HG02571 (cell line): ENCODE measurements around the gene SPRYD7.
"Not testable (repeated sequence)": the region's sequence is repeated elsewhere in the genome, so short reads cannot be mapped to it uniquely, and the experiment has no call there.

Experiments used
- ATAC-seq: cut with Tn5 transposase; IDR thresholded peaks from one replicate; pipeline ENCODE4 v1.9.1; 2021; ENCODE audit warnings: mild to moderate bottlenecking, moderate library complexity; ENCODE audit not compliant: unreplicated experiment

SPRYD7 gene

GRCh38 chr13:49933511-49933910, 2.6 kb downstream of the SPRYD7 start:
- ATAC-seq, result no peak

GRCh38 chr13:49932868-49933267, 3.3 kb downstream of the SPRYD7 start:
- ATAC-seq, result no peak

- ATAC-seq, result no peak
Measured at GRCh38 chr13:49932066-49932465, 4.1 kb downstream of the SPRYD7 start.

DNA sequence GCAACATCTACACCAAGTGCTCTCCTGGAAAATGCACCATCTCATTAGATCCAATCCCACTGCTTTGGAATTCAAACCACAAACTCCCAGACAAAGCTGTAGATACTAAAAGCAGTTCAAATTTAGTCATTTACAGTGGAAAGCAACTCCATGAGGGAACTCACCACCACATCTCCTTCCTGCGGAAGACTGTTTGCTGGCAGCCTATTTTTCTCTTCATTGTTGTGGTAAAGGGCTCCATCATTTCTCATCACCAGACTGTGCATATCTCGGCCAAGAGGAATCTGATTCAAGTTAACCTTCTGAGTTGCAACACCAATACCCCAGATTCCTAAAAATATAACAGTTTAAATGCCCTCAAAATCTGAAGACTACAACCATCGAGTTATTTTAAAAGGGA, 8.4 kb downstream of the SPRYD7 start:
- no peak for ATAC-seq

DNA sequence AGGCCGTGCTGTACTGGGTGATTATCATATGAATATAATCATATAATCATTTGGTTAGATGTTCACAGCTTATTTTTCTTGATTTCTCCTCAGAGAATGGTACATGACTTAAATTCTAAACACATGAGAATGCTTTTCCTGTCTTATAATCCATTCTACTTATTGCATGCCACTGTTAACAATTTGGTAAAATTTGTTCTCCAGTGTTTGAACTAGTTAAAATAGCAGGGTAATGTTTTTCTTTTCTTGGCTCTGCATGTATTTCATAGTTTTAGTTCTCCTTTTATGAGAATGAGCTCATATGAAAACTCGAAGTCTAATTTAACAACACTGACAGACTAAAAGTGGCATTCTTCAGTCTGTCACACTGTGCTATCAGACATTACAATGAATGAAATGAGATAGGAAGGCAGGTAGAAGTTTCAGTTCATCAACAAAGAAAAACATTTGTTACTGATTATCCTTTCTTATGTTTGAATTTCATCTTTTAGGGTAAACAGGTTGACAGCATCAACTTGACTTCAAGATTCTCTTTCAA, 10.2 kb downstream of the SPRYD7 start:
- ATAC-seq, result no peak

- ATAC-seq, result no peak
Measured at GRCh38 chr13:49922301-49922700, 13.8 kb downstream of the SPRYD7 start.

- not testable (repeated sequence) for ATAC-seq
Measured at GRCh38 chr13:49920969-49921368, 15.2 kb downstream of the SPRYD7 start.

DNA sequence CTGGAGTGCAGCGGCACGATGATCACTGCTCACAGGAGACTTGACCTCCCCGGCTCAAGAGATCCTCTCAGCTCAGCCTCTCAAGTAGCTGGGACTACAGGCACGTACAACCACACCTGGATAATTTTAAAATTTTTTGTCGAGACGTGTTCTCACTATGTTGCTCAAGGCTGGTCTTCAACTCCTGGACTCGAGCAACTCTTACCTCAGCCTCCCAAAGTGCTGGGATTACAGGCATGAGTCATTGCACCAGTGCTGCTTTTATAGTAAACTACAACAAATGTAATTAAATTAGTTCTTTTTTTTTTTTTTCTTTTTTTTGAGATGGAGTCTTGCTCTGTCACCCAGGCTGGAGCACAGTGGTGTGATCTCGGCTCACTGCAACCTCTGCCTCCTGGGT, 18.0 kb downstream of the SPRYD7 start:
- ATAC-seq, result not testable (repeated sequence)

- ATAC-seq, result no peak
Measured at GRCh38 chr13:49914947-49915346, 21.2 kb downstream of the SPRYD7 start.

GRCh38 chr13:49908637-49909036, 27.5 kb downstream of the SPRYD7 start:
- ATAC-seq, result no peak

GRCh38 chr13:49904729-49905456, 31.2 kb downstream of the SPRYD7 start:
- no peak for ATAC-seq

- no peak for ATAC-seq
Measured at GRCh38 chr13:49898792-49899191, 37.3 kb downstream of the SPRYD7 start.

DNA sequence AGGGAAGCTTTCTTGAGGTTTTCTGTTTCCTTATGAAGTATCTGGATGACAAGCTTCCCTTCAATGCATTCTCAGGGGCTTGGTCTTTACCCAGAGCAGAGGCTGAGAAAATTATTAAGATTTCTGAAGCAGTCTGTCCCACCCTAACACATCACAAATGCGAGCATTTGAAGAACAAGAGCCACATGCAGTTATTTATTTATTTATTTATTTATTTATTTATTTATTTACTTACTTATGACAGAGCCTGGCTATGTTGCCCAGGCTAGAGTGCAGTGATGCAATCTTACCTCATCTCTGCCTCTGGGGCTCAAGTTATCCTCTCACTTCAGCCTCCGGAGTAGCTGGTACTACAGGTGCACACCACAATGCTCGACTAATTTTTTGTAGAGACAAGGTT, 38.4 kb downstream of the SPRYD7 start:
- no peak for ATAC-seq

DNA sequence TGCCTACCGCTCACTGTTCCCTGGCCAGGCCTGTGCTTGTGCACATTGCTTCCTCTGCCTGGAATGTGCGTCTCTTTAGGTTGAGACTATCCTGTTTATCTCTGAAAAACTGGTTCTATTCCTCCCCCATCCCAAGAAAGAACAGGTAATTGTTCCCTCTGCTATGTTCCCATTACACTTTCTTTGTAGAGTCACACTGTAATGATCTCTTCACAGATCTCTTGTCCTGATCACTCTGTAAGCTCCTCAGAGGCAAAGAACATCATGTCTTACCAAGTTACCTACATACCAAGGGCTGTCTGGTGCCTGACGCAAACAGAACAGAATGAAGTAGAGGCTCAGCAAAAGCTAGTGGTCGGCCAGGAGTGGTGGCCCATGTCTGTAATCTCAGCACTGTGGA, 40.3 kb downstream of the SPRYD7 start:
- ATAC-seq, result no peak

GRCh38 chr13:49893591-49893990, 42.5 kb downstream of the SPRYD7 start:
- no peak for ATAC-seq

- ATAC-seq, result no peak
Measured at GRCh38 chr13:49890376-49890775, 45.8 kb downstream of the SPRYD7 start.

DNA sequence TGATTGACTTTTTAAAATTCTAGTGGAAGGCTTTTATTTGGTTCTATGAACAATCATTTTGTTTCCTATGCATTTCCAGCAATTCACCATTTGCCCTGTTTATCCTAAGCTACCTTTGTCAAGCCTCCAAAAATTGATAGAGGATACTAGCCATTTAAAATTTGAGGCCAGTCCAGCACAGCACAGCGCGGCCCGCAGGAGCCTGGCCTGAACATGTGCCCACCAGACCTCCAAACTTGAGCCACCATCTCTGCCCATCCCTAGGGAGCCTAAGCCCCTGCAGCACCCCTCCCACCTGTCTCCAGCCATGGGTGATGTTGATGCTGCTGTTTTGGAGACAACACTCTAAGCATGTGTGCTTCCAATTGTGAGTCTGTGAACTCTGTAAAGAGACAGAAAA, 57.5 kb downstream of the SPRYD7 start:
- ATAC-seq, result no peak

DNA sequence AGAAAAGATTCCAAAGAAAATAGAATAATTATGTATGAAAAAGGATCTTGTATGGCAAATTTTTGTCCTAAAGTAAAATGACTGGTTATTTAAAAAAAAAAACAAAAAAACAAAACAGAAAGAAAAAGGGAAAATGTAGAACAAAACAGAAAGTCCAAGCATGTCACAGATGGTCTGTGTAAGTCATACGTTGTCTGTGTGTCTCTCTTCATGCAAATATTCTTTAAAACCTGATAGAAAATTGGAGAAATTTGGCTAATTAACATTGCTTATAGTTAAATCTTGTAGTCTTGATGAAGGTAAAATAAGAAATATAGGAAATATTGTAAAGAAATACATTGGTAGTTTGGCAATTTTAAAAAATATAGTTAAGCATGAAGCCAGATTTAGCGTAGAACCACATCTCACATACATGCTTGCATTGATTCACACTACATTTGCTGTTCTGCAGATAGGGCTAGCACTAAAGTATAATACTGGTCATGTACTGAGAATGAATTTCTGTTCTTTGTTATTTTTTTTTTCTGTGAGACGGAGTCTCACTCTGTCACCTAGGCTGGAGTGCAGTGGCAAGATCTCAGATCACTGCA, 58.4 kb downstream of the SPRYD7 start:
- ATAC-seq, result no peak

DNA sequence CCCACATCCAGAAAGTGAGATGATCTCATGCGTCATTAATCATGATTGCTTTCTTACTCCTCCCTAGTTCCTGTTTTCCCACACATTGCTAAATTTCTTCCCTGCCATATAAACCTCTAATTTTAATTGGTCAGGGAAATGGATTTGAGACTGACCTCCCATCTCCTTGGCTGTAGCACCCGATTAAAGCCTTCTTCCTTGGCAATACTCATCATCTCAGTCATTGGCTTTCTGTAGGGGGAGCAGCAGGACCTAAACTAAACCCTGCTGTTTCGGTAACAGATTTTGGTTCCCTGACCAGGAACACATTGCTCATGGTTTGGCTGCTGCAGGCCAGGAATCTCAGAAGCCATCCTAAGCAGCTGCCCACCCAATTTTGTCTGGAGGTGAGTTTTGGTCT, 61.7 kb downstream of the SPRYD7 start:
- no peak for ATAC-seq

DNA sequence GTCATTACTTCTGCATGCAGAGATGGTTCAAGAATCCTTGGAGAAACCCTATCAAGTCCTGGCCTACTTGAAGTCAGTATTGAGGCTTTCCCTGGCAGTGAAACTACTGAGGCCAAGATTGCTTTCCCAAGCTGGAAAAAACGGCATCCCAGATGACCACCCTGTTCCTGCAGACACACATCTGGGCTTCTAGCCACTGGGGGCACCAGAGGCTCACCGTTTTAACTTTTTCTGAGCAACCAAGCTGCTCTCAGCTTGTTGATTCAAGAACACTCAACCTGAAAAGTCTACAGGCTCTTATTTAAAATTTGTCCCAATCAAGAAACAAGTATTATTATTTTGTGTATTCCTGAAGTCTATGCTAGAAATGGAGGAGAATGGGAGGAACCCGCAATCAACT, 66.6 kb downstream of the SPRYD7 start:
- no peak for ATAC-seq

DNA sequence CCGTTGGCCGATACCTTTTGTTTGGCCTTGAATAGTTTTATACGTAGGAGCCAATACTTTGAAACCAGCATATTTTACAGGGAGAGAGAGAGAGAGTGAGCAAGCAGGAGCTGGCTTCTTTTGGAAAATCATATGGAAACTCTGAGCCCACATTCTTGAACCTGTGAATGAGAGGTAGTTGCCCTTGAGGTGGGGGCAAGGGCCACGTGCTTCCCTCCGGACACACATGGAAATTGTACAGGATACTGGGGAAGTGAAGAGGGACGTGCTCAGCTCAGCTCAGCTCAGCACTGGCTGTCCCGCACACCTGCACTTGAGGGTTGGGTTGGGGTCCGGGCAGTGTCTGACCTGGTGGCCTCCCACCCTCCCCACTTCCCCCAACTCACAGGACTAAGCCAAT, 68.3 kb downstream of the SPRYD7 start:
- ATAC-seq, result no peak

- no peak for ATAC-seq
Measured at GRCh38 chr13:49865218-49865617, 70.9 kb downstream of the SPRYD7 start.

GRCh38 chr13:49864509-49864908, 71.6 kb downstream of the SPRYD7 start:
- ATAC-seq, result no peak
